Astrocyte (in vitro differentiated cells and primary cell): Measurements from ENCODE around the gene NAA15.

Experiments
- CTCF ChIP-seq: IDR thresholded peaks from 2 replicates; pipeline ENCODE4 v1.5.1; 2011; ENCODE audit warnings: low read depth, mild to moderate bottlenecking, inconsistent platforms, low read length, moderate library complexity; ENCODE audit not compliant: insufficient read depth
- EZH2 ChIP-seq: IDR thresholded peaks from 2 replicates; pipeline ENCODE4 v1.6.1; 2012; ENCODE audit warnings: mild to moderate bottlenecking, low read length, inconsistent platforms; ENCODE audit not compliant: insufficient read depth

GRCh38 chr4:139295942-139296299, 5.4 kb upstream of the NAA15 start:
- no peak for TF ChIP-seq CTCF
- no peak for TF ChIP-seq EZH2
